Brain pericyte (primary cell): ENCODE data around the gene MIDN.

ENCODE experiments used
- DNase-seq: peaks from one replicate; pipeline ENCODE4 v3.0.0-alpha.2; 2012; ENCODE audit warnings: low read depth, low spot score

MIDN gene

DNA sequence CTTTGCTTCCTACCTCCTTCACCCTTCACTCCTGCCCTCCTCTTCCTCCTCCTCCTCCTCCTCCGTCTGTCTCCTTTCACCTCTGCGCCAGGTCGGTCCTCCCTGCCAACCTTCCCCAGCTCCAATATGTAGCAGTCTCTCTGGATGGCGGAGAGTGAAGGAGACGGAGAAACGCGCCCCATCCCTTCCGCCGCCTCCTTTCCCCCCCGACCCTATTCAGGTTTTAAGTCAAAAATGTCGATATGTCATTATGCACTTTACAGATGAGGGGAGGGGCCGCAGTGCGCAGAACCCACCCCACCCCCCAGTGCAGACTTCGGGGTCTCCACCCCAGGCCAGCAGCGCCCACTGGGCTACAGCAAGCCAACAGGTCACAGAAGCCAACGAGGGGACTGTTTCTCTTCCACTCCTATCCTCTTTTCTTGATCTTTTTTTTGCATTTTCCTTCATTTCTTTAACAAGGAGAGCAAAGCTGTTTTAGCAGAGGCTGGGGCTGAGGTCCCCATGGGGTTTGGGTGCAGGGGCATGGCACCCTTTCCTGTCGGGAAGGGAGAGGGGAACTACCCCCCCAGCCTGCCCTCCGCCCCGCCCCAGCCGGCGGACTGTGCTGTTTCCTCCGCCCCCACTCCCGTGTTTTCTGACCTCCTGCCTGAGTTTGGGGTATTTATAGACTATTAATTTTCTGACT is 9.2 kb downstream of the MIDN start:
- DNase-seq: no peak

- no peak for DNase-seq
These were observed 9.7 kb downstream of the MIDN start for GRCh38 chr19:1258163-1258492.

DNA sequence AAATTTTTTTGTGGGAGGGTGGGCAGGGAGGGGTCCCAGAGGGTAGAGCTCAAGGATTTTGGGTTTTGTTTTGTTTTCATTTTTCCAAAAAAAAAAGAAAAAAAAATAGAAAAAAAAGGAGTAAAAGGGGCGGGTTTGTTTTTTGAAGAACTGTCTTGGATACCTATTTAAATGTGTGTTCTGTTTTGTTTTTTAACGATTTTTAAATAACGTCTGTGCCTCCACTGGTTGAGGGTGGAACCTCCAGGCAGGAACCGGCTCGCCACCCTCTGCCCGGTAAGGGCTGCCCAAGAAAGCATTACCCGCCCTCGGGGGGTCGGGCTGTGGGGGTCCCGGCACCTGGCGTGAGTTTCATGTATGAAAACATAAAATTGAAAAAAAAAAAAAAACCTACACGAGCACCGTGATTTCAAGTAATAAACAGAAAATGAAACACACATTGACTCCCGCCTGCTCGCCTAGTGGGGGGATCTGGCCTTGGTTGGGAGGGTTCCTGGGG is 10.4 kb downstream of the MIDN start:
- no peak for DNase-seq

DNA sequence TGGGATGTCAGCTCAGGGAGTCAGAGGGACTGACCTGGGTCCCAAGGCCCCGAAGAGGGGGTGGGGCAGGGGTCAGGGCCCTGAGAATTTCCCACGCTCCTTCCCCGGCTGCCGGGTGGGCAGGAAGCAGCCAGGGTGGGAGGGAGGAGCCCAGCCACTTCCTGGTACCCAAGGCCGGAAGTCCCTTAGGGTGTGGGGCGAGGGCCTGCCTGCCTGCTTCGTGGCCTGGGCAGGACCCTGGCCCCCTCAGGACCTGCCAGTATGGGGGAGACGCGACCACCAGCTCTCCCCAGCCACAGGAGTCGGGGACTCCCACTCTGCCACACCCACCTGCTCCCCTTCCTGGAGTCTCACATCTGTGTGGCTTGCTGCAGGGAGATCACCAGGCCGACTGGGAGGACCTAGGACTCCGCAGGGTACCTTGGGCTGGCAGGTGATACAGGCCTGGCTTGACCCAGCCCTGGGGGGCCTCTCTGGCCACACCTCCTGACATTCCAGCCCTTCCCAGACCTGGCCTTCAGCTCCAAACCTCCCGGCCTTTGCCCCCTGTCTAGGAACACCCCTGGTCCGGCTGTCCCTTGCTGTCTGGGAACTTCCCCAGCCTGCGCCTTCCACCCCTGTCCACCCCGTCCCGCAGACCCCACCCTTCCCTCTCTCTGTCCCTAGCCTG is 11.0 kb downstream of the MIDN start:
- DNase-seq: no peak

- no peak for DNase-seq
These were observed 11.7 kb downstream of the MIDN start for GRCh38 chr19:1259876-1260748.

GRCh38 chr19:1260749-1261537 is 12.6 kb downstream of the MIDN start:
- DNase-seq: peak; percentile 87

DNA sequence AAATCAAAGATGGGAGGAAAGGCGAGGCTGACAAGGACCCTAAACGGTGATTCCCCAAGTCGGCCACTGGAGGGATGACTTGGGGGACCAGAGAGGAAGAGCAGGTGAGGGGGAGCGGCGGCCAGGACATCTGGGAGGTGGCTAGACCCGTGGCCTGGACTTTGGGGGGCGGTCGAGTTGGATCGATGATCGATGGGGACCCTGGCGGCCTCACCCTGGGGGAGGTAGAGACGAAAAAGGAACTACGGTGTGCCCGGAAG is 13.1 kb downstream of the MIDN start:
- no peak for DNase-seq

- no peak for DNase-seq
These were observed 13.6 kb downstream of the MIDN start for GRCh38 chr19:1261798-1262622.

- DNase-seq: no peak
These were observed 14.3 kb downstream of the MIDN start for GRCh38 chr19:1262623-1263123.

GRCh38 chr19:1263188-1263587 is 14.8 kb downstream of the MIDN start:
- no peak for DNase-seq

- DNase-seq: no peak
These were observed 16.6 kb downstream of the MIDN start for GRCh38 chr19:1264801-1265614.

DNA sequence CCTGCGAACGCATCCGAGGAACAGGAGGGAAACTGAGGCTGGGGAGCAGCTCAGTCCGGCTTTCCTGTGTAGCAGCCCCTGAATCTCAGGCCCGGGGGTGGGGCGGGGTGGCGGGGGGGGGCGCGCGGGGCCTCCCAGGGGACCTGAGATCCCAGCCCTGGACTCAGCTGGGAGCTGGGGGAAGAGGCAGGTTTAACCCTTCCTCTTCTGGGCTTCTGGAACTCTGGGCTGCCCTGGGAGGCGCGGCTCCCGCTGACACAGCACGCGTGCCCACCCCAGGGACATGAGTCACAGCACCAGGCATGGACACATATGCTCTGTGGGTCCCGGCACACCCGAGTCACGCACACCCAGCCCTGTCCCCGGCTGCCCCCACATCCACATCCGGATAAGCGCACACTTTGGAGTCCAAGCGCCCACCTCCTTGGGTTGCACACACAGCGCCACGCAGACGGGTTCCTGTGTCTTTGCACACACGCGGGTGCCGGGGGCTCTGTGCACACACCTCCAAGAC is 17.3 kb downstream of the MIDN start:
- no peak for DNase-seq

- no peak for DNase-seq
These were observed 17.9 kb downstream of the MIDN start for GRCh38 chr19:1266129-1266915.

- no peak for DNase-seq
These were observed 18.6 kb downstream of the MIDN start for GRCh38 chr19:1266916-1267476.

GRCh38 chr19:1267477-1268225 is 19.3 kb downstream of the MIDN start:
- DNase-seq: no peak

DNA sequence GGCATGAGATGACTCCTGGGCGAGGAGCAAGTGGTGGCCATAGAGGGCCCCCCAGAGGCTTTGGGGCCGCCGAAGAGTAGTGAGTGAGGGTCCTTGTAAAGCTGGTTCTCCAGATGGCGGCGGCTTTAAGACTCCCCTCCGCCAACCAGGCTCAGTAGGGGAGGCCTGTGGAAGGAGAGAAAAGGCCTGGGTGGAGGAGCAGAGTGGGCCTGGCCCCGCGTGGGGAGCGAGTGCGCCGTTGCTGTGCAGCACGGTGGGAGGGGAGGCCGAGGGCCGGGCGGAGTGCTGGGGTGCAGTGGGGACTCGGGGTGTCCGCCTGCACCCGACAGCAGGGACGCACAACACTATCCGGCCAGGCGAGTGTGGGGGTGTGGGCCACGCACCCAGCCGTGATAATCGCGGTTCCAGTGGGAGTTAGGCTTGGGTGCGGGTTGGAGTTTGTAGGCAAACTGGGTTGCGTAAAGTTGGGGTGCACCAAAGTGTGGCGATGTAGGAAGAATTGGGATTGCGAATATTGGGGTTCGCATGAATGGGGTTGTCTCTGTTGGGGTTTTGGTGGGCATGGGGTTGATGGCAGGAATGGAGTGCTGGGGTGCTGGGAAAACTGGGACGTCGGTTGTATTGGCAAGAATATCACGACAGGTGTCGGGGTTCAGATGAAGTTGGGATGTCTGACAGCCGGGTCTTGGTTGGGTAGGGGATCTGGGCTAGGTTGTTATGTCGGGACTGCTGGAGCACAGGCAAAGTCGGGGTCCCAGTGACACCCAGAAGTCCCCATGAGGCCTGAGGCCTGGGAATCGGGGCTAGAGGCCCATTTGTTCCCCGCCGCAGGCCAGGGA is 20.1 kb downstream of the MIDN start:
- DNase-seq: no peak

DNA sequence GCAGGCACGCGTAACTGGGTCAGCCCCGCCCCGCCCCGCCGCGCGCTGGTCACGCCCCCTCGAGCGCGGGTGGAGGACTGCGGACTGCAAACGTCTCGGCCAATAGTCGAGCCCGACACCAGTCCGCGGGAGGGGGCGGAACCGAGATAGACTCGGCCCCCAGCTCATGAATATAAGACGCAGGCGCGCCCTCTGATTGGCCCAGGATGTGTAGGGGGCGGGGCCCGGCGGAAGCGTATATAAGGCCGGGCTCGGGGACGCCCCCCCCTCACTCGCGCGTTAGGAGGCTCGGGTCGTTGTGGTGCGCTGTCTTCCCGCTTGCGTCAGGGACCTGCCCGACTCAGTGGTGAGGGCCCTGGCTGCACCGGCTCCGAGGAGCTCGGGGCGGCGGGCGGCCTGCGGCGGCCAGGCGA is 20.7 kb downstream of the MIDN start, which contains the start of gene CIRBP:
Gene CIRBP, plus strand, starts transcription at position 268 of the 413 bp plus-strand sequence. CDS start 1,602 bp downstream, outside the sequence.
- DNase-seq: peak; percentile 94
